Activated gamma-delta T cell treated with anti-CD3 and anti-CD28 coated beads, Interleukin-2, amount 50 U/mL, for 16 hours (primary cell): Measurements from ENCODE around the gene CNTN1.
"Not testable (repeated sequence)": the region's sequence is repeated elsewhere in the genome, so short reads cannot be mapped to it uniquely, and the experiment has no call there.

ENCODE experiments used
- DNase-seq: peaks from one replicate; pipeline ENCODE4 v3.0.0-alpha.2; 2020; ENCODE audit warnings: low read depth

The CNTN1 gene

GRCh38 chr12:41045509-41045908, 353.3 kb downstream of the CNTN1 start:
- DNase-seq = no peak

GRCh38 chr12:41049033-41049432, 356.8 kb downstream of the CNTN1 start:
- DNase-seq = no peak

GRCh38 chr12:41051954-41052353, 359.7 kb downstream of the CNTN1 start:
- no peak for DNase-seq

- DNase-seq = no peak
Observed at GRCh38 chr12:41052441-41052840, 360.2 kb downstream of the CNTN1 start.

GRCh38 chr12:41053046-41053445, 360.8 kb downstream of the CNTN1 start:
- no peak for DNase-seq

GRCh38 chr12:41055875-41056577, 363.8 kb downstream of the CNTN1 start:
- no peak for DNase-seq

- DNase-seq = no peak
Observed at GRCh38 chr12:41058266-41058665, 366.0 kb downstream of the CNTN1 start.

GRCh38 chr12:41061192-41061591, 369.0 kb downstream of the CNTN1 start:
- no peak for DNase-seq

- no peak for DNase-seq
Observed at GRCh38 chr12:41064411-41064810, 372.2 kb downstream of the CNTN1 start.

GRCh38 chr12:41067941-41068645, 375.9 kb downstream of the CNTN1 start:
- no peak for DNase-seq

- DNase-seq = no peak
Observed at GRCh38 chr12:41073633-41074472, 381.6 kb downstream of the CNTN1 start.

GRCh38 chr12:41074473-41074769, 382.2 kb downstream of the CNTN1 start:
- DNase-seq = no peak

GRCh38 chr12:41076114-41076513, 383.9 kb downstream of the CNTN1 start:
- DNase-seq = no peak

GRCh38 chr12:41081241-41081640, 389.0 kb downstream of the CNTN1 start:
- not testable (repeated sequence) for DNase-seq

GRCh38 chr12:41089438-41089837, 397.2 kb downstream of the CNTN1 start:
- DNase-seq = no peak

GRCh38 chr12:41092115-41092514, 399.9 kb downstream of the CNTN1 start:
- DNase-seq = no peak

- no peak for DNase-seq
Observed at GRCh38 chr12:41096797-41097196, 404.6 kb downstream of the CNTN1 start.

- DNase-seq = no peak
Observed at GRCh38 chr12:41100572-41100971, 408.3 kb downstream of the CNTN1 start.

- no peak for DNase-seq
Observed at GRCh38 chr12:41101806-41102205, 409.6 kb downstream of the CNTN1 start.

- DNase-seq = no peak
Observed at GRCh38 chr12:41103614-41104013, 411.4 kb downstream of the CNTN1 start.

GRCh38 chr12:41106315-41106714, 414.1 kb downstream of the CNTN1 start:
- DNase-seq = no peak

GRCh38 chr12:41108032-41108431, 415.8 kb downstream of the CNTN1 start:
- no peak for DNase-seq

GRCh38 chr12:41112903-41113302, 420.7 kb downstream of the CNTN1 start:
- DNase-seq = no peak
